Osteoblast (primary cell): ENCODE measurements around the gene DVL1. TPM values are rescaled to one million over a fixed set of nuclear protein-coding genes. Genes with fewer than 3 reads are reported as not detected.

Experiments
- DNase-seq: peaks from one replicate; pipeline ENCODE4 v3.0.0; 2011; ENCODE audit warnings: low spot score, mixed read lengths; ENCODE audit not compliant: insufficient read length; ENCODE audit errors: missing footprints
- H2AFZ ChIP-seq: 2 replicates; pipeline ENCODE4 v1.6.0; 2011; ENCODE audit warnings: mild to moderate bottlenecking, low read length
- H3K27ac ChIP-seq: 2 replicates; pipeline ENCODE4 v1.5.1; 2011; ENCODE audit warnings: mild to moderate bottlenecking, low read depth, low read length, moderate library complexity
- H3K27me3 ChIP-seq: 2 replicates; pipeline ENCODE4 v1.6.0; 2012; ENCODE audit warnings: mild to moderate bottlenecking, control low read depth, inconsistent platforms, low read length, moderate library complexity; ENCODE audit not compliant: insufficient read depth
- H3K36me3 ChIP-seq: 2 replicates; pipeline ENCODE4 v1.5.1; 2011; ENCODE audit warnings: mild to moderate bottlenecking, low read length, control low read depth, moderate library complexity; ENCODE audit not compliant: insufficient read depth
- H3K4me1 ChIP-seq: 2 replicates; pipeline ENCODE4 v1.5.1; 2011; ENCODE audit warnings: mild to moderate bottlenecking, low read length, control low read depth, moderate library complexity; ENCODE audit not compliant: insufficient read depth
- H3K4me2 ChIP-seq: 2 replicates; pipeline ENCODE4 v1.6.0; 2011; ENCODE audit warnings: mild to moderate bottlenecking, low read length; ENCODE audit not compliant: insufficient read depth
- H3K4me3 ChIP-seq: fragments of 200-600 bp; sonication (generic); 3 replicates; pipeline ENCODE4 v1.5.1; 2012; ENCODE audit warnings: mild to moderate bottlenecking, low read length, inconsistent platforms; ENCODE audit not compliant: insufficient read depth
- H3K79me2 ChIP-seq: 2 replicates; pipeline ENCODE4 v1.6.0; 2012; ENCODE audit warnings: mild to moderate bottlenecking, low read length, control low read depth, inconsistent platforms; ENCODE audit not compliant: insufficient read depth
- H3K9me3 ChIP-seq: 2 replicates; pipeline ENCODE4 v1.5.1; 2011; ENCODE audit warnings: low read depth, low read length, control low read depth
- H4K20me1 ChIP-seq: 2 replicates; pipeline ENCODE4 v1.6.0; 2012; ENCODE audit warnings: mild to moderate bottlenecking, low read length, control low read depth; ENCODE audit not compliant: insufficient read depth
- CTCF ChIP-seq: IDR thresholded peaks from 2 replicates; pipeline ENCODE4 v1.5.1; 2011; ENCODE audit warnings: mild to moderate bottlenecking, low read depth, low read length, moderate library complexity; ENCODE audit errors: extremely low read depth
- total RNA-seq: library from RNA; depleted of rRNA; stranded (reverse); fragments of >200 nt; gene quantifications from 2 replicates; pipeline ENCODE4 v1.2.3, GENCODE V29; 2012

Gene DVL1
- total RNA-seq, 1 donor, result 73.5 TPM

GRCh38 chr1:1328254-1328653 lies 21.0 kb downstream of the DVL1 start:
- Histone ChIP-seq H2AFZ (no peak overlapping the region), H3K4me3 (no peak overlapping the region), H3K4me1 (peaks cover 12% of the 10 kb centered on the region), H3K27ac (no peak overlapping the region), H3K36me3 (peaks cover 5% of the 10 kb centered on the region), H3K4me2 (no peak overlapping the region), H4K20me1 (peaks cover 26% of the 10 kb centered on the region), H3K79me2 (peaks cover 38% of the 10 kb centered on the region), H3K9me3 (no peaks in the 10 kb centered on the region), H3K27me3 (no peaks in the 10 kb centered on the region)
- DNase-seq, result peak; percentile 73
- TF ChIP-seq CTCF, result no peak

- no peaks in the 10 kb centered on the region for H3K27me3 ChIP-seq
- peaks cover 5% of the 10 kb centered on the region for H3K36me3 ChIP-seq
- peaks cover 30% of the 10 kb centered on the region for H4K20me1 ChIP-seq
- no peak for DNase-seq
- H3K9me3 ChIP-seq, result no peaks in the 10 kb centered on the region
- H3K4me2 ChIP-seq, result no peak overlapping the region
- peaks cover 12% of the 10 kb centered on the region for H3K4me1 ChIP-seq
- no peak overlapping the region for H3K4me3 ChIP-seq
- no peak overlapping the region for H3K27ac ChIP-seq
- H2AFZ ChIP-seq, result no peak overlapping the region
- peaks cover 45% of the 10 kb centered on the region for H3K79me2 ChIP-seq
- no peak for TF ChIP-seq CTCF
These were observed 21.9 kb downstream of the DVL1 start for GRCh38 chr1:1327291-1327690.

GRCh38 chr1:1326075-1326605 lies 23.1 kb downstream of the DVL1 start:
- peaks cover 5% of the 10 kb centered on the region for H3K36me3 ChIP-seq
- H4K20me1 ChIP-seq, result peaks cover 37% of the 10 kb centered on the region
- peaks cover 12% of the 10 kb centered on the region for H3K4me1 ChIP-seq
- H3K27me3 ChIP-seq, result no peaks in the 10 kb centered on the region
- H3K4me3 ChIP-seq, result peak overlapping the region; percentile 89
- H3K9me3 ChIP-seq, result no peaks in the 10 kb centered on the region
- peaks cover 56% of the 10 kb centered on the region for H3K79me2 ChIP-seq
- no peak overlapping the region for H3K27ac ChIP-seq
- peak overlapping the region; percentile 87 for H3K4me2 ChIP-seq
- DNase-seq, result peak; percentile 91
- no peak overlapping the region for H2AFZ ChIP-seq
- no peak for TF ChIP-seq CTCF

DNA sequence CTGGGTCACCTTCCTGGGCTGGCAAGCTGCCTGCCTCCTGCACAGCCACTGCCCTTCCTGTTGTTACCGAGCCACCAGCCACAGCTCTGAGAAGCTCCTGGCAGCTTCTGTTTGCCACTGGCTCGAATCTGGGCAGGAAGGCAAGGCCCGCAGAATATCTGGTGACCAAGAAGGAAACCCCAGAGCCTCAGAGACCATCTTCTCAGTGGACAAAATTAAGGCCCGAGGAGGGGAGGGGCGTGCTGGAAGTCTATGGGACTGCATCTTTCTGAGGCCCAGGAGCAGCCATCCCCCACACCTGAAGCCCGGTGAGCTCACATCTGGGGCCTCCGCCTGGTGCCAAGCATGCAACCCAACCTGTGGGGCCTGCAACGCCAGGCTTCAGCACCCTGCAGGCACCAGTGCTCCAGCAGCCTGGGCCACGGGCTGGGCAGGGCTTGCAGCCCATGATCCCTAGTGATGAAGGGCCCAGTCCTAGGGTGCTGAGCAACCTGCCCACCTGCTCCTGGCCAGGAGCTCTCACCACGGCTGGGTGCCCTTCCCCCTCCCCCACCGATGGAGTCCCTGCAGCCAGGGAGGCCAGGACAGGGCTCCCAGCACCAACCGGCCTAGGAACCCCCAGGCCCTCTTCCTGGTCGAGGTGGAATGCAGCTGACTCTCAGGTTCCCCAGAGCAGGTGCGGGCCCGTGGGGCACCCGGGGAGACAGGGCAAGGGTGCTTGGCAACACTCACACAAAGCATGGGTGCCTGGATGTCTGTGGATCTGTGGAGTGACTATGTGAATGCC lies 23.7 kb downstream of the DVL1 start:
- DNase-seq, result peak; percentile 91
- no peak for TF ChIP-seq CTCF
- Histone ChIP-seq H3K27me3 (no peaks in the 10 kb centered on the region), H3K79me2 (peaks cover 63% of the 10 kb centered on the region), H3K4me2 (peak overlapping the region; percentile 87), H3K9me3 (no peaks in the 10 kb centered on the region), H3K36me3 (peaks cover 5% of the 10 kb centered on the region), H4K20me1 (peaks cover 41% of the 10 kb centered on the region), H3K4me3 (peak overlapping the region; percentile 89), H2AFZ (no peak overlapping the region), H3K27ac (peak overlapping the region; percentile 71), H3K4me1 (peaks cover 12% of the 10 kb centered on the region)
